GM12872 (cell line): ENCODE results near the gene RHCG.

Experiments used
- TF ChIP-seq, protein P1 (sequence below): IDR thresholded peaks from 3 replicates; pipeline ENCODE4 v1.5.1; 2011; ENCODE audit warnings: low read depth, mild to moderate bottlenecking, low read length, moderate library complexity; ENCODE audit not compliant: insufficient read depth

RHCG gene

DNA sequence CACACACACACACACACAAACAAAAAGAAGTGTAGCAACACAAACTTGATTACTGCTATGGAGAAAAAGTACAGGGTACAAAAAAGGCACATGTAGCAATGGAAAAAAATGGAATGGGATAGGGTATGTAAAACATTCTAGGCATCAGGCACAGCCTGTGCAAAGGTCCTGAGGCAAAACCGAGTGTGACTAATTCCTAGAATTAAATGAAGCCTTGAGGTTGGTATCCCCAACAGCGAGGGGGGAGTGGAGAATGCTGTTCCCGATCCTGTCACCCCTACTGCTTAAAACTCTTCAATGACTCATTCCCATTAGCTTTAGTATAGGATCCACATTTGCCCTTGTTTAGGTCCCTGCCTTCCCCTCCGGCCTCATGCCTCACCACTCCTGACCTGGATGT, 37.9 kb downstream of the RHCG start:
- TF ChIP-seq, protein P1, sequence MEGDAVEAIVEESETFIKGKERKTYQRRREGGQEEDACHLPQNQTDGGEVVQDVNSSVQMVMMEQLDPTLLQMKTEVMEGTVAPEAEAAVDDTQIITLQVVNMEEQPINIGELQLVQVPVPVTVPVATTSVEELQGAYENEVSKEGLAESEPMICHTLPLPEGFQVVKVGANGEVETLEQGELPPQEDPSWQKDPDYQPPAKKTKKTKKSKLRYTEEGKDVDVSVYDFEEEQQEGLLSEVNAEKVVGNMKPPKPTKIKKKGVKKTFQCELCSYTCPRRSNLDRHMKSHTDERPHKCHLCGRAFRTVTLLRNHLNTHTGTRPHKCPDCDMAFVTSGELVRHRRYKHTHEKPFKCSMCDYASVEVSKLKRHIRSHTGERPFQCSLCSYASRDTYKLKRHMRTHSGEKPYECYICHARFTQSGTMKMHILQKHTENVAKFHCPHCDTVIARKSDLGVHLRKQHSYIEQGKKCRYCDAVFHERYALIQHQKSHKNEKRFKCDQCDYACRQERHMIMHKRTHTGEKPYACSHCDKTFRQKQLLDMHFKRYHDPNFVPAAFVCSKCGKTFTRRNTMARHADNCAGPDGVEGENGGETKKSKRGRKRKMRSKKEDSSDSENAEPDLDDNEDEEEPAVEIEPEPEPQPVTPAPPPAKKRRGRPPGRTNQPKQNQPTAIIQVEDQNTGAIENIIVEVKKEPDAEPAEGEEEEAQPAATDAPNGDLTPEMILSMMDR, result no peak

DNA sequence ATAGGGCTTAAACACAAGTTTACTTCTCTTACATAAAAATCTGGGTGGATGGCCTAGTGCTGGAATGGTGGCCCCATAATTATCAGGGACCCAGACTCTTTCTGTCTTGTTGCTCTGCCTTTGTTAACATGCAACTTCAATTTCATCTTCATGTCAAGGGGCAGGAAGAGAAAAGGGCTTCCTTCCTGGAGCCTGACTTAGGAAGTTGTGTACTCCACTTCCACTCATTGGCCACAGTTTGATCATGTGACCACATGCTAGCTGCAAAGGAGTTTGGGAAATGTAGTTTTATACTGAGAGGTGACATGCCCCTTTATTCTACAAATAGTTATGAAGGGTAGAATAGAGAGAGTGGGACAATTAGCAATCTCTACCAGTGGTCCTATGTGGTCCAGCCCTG, 39.3 kb downstream of the RHCG start:
- TF ChIP-seq, protein P1, result no peak

- TF ChIP-seq, protein P1, result no peak
Measured at GRCh38 chr15:89455535-89455934, 40.8 kb downstream of the RHCG start.

DNA sequence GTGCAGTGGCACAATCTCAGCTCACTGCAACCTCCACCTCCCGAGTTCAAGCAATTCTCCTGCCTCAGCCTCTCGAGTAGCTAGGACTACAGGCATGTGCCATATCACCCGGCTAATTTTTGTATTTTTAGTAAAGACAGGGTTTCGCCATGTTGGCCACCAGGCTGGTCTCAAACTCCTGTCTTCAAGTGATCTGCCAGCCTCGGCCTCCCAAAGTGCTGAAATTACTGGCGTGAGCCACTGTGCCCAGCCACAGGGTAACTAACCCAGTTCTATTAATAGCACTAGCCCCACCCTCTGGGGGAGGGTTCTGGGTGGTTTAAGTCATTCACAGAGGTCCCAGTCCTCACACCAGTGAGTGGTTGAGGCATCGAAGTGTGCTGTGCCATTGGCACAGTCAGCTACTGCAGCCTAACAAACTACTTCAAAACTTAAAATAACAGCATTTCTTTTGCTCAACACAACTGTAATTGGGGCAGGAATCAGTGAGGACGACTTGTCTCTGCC, 44.0 kb downstream of the RHCG start:
- TF ChIP-seq, protein P1, result no peak

- TF ChIP-seq, protein P1, result no peak
Measured at GRCh38 chr15:89451846-89452245, 44.5 kb downstream of the RHCG start.

GRCh38 chr15:89450076-89451006, 46.0 kb downstream of the RHCG start:
- TF ChIP-seq, protein P1, result no peak

DNA sequence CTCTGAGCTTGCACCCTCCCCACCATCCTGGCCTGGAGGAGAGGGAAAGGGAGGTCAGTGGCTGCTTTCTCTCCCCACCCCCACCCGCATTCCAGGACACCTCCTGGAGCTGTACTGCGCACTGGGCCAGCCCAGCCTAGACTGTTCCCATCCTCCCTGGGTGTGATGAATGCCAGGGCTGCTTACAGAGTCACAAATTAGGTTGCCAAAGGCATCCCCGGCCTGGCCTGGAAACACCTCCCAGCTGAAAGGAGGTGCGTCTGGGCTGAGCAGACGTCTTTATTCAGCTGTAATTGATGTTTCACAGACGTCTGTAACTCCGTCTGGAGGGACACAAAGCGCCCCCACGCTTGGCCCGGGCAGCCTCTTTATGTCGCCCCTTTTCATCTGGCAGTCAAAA, 47.6 kb downstream of the RHCG start:
- TF ChIP-seq, protein P1, result no peak
